Astrocyte (in vitro differentiated cells and primary cell): ENCODE results near the gene AKAP11. TPM values are rescaled to one million over a fixed set of nuclear protein-coding genes. Genes with fewer than 3 reads are reported as not detected.

Source experiments
- DNase-seq: peaks from one replicate; pipeline ENCODE4 v3.0.0-alpha.2; 2010; ENCODE audit warnings: low read depth
- FAIRE-seq: peaks from 2 replicates; lab custom pipeline; 2011; peaks lifted over from hg19 to GRCh38; lab: Jason Lieb, UNC
- H2AFZ ChIP-seq: 2 replicates; pipeline ENCODE4 v1.6.0; 2012; ENCODE audit warnings: low read depth, low read length, inconsistent platforms
- H3K27ac ChIP-seq: 2 replicates; pipeline ENCODE4 v1.5.1; 2011; ENCODE audit warnings: low read depth, low read length, inconsistent platforms
- H3K27me3 ChIP-seq: 2 replicates; pipeline ENCODE4 v1.6.0; 2011; ENCODE audit warnings: low read length, inconsistent platforms; ENCODE audit not compliant: insufficient read depth
- H3K36me3 ChIP-seq: 2 replicates; pipeline ENCODE4 v1.5.1; 2011; ENCODE audit warnings: low read length, inconsistent platforms; ENCODE audit not compliant: insufficient read depth
- H3K4me1 ChIP-seq: 2 replicates; pipeline ENCODE4 v1.5.1; 2011; ENCODE audit warnings: low read length, inconsistent platforms; ENCODE audit not compliant: insufficient read depth
- H3K4me2 ChIP-seq: 2 replicates; pipeline ENCODE4 v1.6.0; 2012; ENCODE audit warnings: low read length, inconsistent platforms
- H3K4me3 ChIP-seq: 2 replicates; pipeline ENCODE4 v1.5.1; 2011; ENCODE audit warnings: low read depth, mild to moderate bottlenecking, low read length, inconsistent platforms; ENCODE audit not compliant: insufficient read depth
- H3K79me2 ChIP-seq: 2 replicates; pipeline ENCODE4 v1.6.0; 2012; ENCODE audit warnings: mild to moderate bottlenecking, low read length, inconsistent platforms; ENCODE audit not compliant: insufficient read depth
- H3K9ac ChIP-seq: 2 replicates; pipeline ENCODE4 v1.6.0; 2012; ENCODE audit warnings: mild to moderate bottlenecking, low read length, inconsistent platforms
- H3K9me3 ChIP-seq: 2 replicates; pipeline ENCODE4 v1.5.1; 2012; ENCODE audit warnings: low read depth, mild to moderate bottlenecking, low read length, inconsistent platforms; ENCODE audit not compliant: insufficient read depth
- H4K20me1 ChIP-seq: 2 replicates; pipeline ENCODE4 v1.6.0; 2012; ENCODE audit warnings: low read length, inconsistent platforms; ENCODE audit not compliant: insufficient read depth
- H3K27ac Mint-ChIP-seq: one replicate; pipeline ENCODE4 v1.8.0; 2021; ENCODE audit warnings: mild to moderate bottlenecking, mixed read lengths; ENCODE audit not compliant: unreplicated experiment
- H3K27me3 Mint-ChIP-seq: one replicate; pipeline ENCODE4 v1.8.0; 2021; ENCODE audit warnings: low read depth, mixed read lengths; ENCODE audit not compliant: unreplicated experiment
- H3K36me3 Mint-ChIP-seq: one replicate; pipeline ENCODE4 v1.8.0; 2021; ENCODE audit warnings: low read depth, mixed read lengths; ENCODE audit not compliant: unreplicated experiment
- H3K4me1 Mint-ChIP-seq: one replicate; pipeline ENCODE4 v1.8.0; 2021; ENCODE audit warnings: low read depth, mixed read lengths; ENCODE audit not compliant: unreplicated experiment
- H3K4me3 Mint-ChIP-seq: one replicate; pipeline ENCODE4 v1.8.0; 2021; ENCODE audit warnings: mild to moderate bottlenecking, moderate library complexity, mixed read lengths; ENCODE audit not compliant: unreplicated experiment
- H3K9me3 Mint-ChIP-seq: one replicate; pipeline ENCODE4 v1.8.0; 2021; ENCODE audit warnings: mild to moderate bottlenecking, mixed read lengths; ENCODE audit not compliant: unreplicated experiment
- EZH2 ChIP-seq: IDR thresholded peaks from 2 replicates; pipeline ENCODE4 v1.6.1; 2012; ENCODE audit warnings: mild to moderate bottlenecking, low read length, inconsistent platforms; ENCODE audit not compliant: insufficient read depth
- total RNA-seq: library from RNA; stranded (reverse); gene quantifications from 2 replicates; pipeline ENCODE4 v1.2.1, GENCODE V29; 2021
- TF ChIP-seq, protein P1 (sequence below): IDR thresholded peaks from 2 replicates; pipeline ENCODE4 v1.5.1; 2011; ENCODE audit warnings: low read depth, mild to moderate bottlenecking, inconsistent platforms, low read length, moderate library complexity; ENCODE audit not compliant: insufficient read depth

Gene AKAP11
- total RNA-seq, 1 donor from 2014 or later = 29.7 TPM

DNA sequence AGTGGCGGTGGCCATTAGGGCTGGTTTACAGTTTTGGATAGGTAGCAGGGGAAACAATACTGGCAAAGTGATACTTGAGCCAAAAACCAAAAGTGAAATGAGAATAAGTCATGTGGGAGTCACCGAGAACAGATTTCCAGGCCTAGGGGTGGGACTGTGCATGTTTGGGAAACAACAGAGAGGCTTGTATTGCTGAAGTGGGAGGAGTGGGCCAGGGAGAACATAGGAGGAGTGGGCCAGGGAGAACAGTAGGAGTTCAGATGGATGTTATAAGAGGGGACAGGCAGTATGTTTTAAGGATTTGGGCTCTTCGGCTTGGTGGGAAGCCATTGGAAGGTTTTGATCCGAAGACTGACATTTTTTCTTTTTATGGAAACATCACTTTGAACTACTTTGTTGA is 35.5 kb downstream of the AKAP11 start:
- no peaks in the 10 kb centered on the region for H3K4me1 Mint-ChIP-seq

DNA sequence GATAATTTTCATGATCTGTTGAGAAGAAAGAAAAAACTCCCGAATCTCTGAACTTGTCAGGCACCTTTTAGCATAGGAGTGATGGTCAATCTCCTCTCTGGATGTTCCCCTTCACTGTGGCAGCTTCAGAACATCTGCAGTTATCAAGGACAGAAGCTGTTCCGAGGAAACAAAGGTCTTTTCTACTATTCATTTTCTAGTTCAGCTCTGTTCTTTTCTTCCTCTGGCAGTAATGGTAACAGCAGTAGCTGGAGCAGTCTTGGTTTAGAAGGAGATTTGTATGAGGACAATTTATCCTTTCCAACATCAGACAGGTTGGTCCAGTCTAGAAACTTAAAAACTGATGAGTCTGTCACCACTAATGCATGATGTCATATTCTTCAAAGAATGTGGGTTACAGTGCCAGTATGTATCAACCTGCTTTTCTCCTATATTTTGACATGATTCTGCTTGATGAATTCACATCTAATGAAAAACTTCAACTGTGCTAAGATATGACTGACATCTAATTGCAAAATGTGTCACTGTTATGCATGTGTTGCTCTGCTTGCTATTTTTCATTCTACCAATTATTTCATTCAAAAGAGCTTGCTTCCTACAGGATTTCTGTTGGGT is 41.0 kb downstream of the AKAP11 start:
- H3K36me3 ChIP-seq = peaks cover 10% of the 10 kb centered on the region
- H3K4me1 ChIP-seq = no peaks in the 10 kb centered on the region
- no peaks in the 10 kb centered on the region for H4K20me1 ChIP-seq
- no peak for TF ChIP-seq EZH2
- TF ChIP-seq, protein P1, sequence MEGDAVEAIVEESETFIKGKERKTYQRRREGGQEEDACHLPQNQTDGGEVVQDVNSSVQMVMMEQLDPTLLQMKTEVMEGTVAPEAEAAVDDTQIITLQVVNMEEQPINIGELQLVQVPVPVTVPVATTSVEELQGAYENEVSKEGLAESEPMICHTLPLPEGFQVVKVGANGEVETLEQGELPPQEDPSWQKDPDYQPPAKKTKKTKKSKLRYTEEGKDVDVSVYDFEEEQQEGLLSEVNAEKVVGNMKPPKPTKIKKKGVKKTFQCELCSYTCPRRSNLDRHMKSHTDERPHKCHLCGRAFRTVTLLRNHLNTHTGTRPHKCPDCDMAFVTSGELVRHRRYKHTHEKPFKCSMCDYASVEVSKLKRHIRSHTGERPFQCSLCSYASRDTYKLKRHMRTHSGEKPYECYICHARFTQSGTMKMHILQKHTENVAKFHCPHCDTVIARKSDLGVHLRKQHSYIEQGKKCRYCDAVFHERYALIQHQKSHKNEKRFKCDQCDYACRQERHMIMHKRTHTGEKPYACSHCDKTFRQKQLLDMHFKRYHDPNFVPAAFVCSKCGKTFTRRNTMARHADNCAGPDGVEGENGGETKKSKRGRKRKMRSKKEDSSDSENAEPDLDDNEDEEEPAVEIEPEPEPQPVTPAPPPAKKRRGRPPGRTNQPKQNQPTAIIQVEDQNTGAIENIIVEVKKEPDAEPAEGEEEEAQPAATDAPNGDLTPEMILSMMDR = no peak
- H3K27me3 ChIP-seq = no peaks in the 10 kb centered on the region
- no peak overlapping the region for H3K4me2 ChIP-seq
- H3K4me1 Mint-ChIP-seq = no peaks in the 10 kb centered on the region
- H3K9me3 Mint-ChIP-seq = no peaks in the 10 kb centered on the region
- no peak overlapping the region for H2AFZ ChIP-seq
- FAIRE-seq (no peak), DNase-seq (no peak)
- H3K79me2 ChIP-seq = no peaks in the 10 kb centered on the region
- no peak overlapping the region for H3K27ac ChIP-seq
- H3K27me3 Mint-ChIP-seq = no peaks in the 10 kb centered on the region
- H3K9me3 ChIP-seq = no peaks in the 10 kb centered on the region
- no peak overlapping the region for H3K4me3 ChIP-seq
- H3K36me3 Mint-ChIP-seq = peaks cover under 1% of the 10 kb centered on the region
- no peak overlapping the region for H3K27ac Mint-ChIP-seq
- no peak overlapping the region for H3K9ac ChIP-seq
- H3K4me3 Mint-ChIP-seq = no peak overlapping the region

More for the DNA sequence above, 35.5 kb downstream of the AKAP11 start:
- H3K27me3 ChIP-seq = no peaks in the 10 kb centered on the region
- no peaks in the 10 kb centered on the region for H4K20me1 ChIP-seq
- H3K4me3 Mint-ChIP-seq = no peak overlapping the region
- DNase-seq (no peak), FAIRE-seq (no peak)
- no peak overlapping the region for H2AFZ ChIP-seq
- H3K36me3 ChIP-seq = peaks cover 8% of the 10 kb centered on the region
- peaks cover 14% of the 10 kb centered on the region for H3K36me3 Mint-ChIP-seq
- H3K9ac ChIP-seq = no peak overlapping the region
- TF ChIP-seq, protein P1 = no peak
- TF ChIP-seq EZH2 = no peak
- no peaks in the 10 kb centered on the region for H3K9me3 Mint-ChIP-seq
- no peak overlapping the region for H3K27ac Mint-ChIP-seq
- H3K4me3 ChIP-seq = no peak overlapping the region
- no peak overlapping the region for H3K4me2 ChIP-seq
- no peaks in the 10 kb centered on the region for H3K27me3 Mint-ChIP-seq
- no peaks in the 10 kb centered on the region for H3K9me3 ChIP-seq
- no peaks in the 10 kb centered on the region for H3K4me1 ChIP-seq
- no peaks in the 10 kb centered on the region for H3K79me2 ChIP-seq
- H3K27ac ChIP-seq = no peak overlapping the region

DNA sequence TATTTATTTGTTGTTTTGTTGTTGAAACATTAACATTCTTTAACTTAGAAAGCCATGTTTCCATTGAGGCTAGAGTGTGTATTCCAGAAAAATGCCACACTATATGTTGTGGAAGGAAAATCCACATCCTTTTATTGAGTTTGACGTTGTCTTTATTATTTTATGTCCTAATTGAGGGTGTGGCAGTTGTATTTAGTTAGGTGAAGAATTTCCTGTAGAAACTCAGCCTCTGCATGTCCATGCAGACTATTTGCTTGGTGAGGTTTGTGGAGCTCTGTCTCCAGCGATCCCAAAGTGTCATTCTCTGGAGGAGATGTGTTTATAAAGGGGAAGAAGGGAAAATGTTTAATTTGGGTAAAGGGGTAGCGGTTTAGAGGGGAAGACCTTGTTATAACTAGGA is 46.6 kb downstream of the AKAP11 start:
- no peaks in the 10 kb centered on the region for H3K9me3 ChIP-seq
- no peak overlapping the region for H3K9ac ChIP-seq
- Mint-ChIP-seq H3K9me3 (no peaks in the 10 kb centered on the region), H3K4me1 (peaks cover 4% of the 10 kb centered on the region), H3K27ac (no peak overlapping the region), H3K36me3 (no peaks in the 10 kb centered on the region), H3K4me3 (no peak overlapping the region), H3K27me3 (no peaks in the 10 kb centered on the region)
- TF ChIP-seq, protein P1 = no peak
- TF ChIP-seq EZH2 = no peak
- H3K27me3 ChIP-seq = no peaks in the 10 kb centered on the region
- H3K79me2 ChIP-seq = no peaks in the 10 kb centered on the region
- H3K27ac ChIP-seq = no peak overlapping the region
- H3K4me1 ChIP-seq = no peaks in the 10 kb centered on the region
- DNase-seq = no peak
- peaks cover 12% of the 10 kb centered on the region for H3K36me3 ChIP-seq
- H2AFZ ChIP-seq = no peak overlapping the region
- no peak for FAIRE-seq
- no peaks in the 10 kb centered on the region for H4K20me1 ChIP-seq
- no peak overlapping the region for H3K4me2 ChIP-seq
- no peak overlapping the region for H3K4me3 ChIP-seq
